G401 (cell line): ENCODE measurements around the gene GALNT11. TPM values are rescaled to one million over a fixed set of nuclear protein-coding genes. Genes with fewer than 3 reads are reported as not detected.

Source experiments
- DNase-seq: peaks from one replicate; pipeline ENCODE4 v3.0.0-alpha.2; 2015; ENCODE audit warnings: low spot score
- in situ Hi-C: cut with HindIII; loops from 2 replicates; pipeline ENCODE4 v1.10.0; 2016; ENCODE audit warnings: low sequenced_read_pairs, mixed read lengths
- total RNA-seq: library from RNA; depleted of rRNA; stranded (reverse); fragments of >200 nt; shearing (Covaris generic); gene quantifications from 2 replicates; pipeline ENCODE4 v1.2.3, GENCODE V29; 2014

GALNT11 gene
- total RNA-seq, 1 experiment from 2014 or later: 87.4 TPM

- DNase-seq: no peak
- in situ Hi-C loops: no loop called here
Measured at GRCh38 chr7:152103691-152104090, 78.2 kb downstream of the GALNT11 start.

DNA sequence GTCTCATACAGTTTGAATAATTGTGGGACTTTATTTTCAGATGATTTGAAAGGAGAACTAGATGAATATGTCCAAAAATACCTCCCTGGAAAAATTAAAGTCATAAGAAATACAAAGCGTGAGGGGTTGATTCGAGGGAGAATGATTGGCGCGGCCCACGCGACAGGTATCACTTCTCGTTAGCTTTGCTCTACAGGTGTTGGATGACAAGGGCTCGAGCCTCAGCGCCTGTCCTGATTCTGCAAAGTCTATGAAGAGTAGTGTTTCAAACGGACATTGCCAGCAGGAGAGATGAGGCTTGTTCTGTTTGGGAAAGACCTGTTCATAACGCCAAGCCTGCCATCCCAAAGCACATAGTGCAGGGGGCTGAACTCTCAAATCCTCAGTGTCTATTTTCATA, 79.7 kb downstream of the GALNT11 start:
- DNase-seq: no peak
- in situ Hi-C loops: no loop called here

DNA sequence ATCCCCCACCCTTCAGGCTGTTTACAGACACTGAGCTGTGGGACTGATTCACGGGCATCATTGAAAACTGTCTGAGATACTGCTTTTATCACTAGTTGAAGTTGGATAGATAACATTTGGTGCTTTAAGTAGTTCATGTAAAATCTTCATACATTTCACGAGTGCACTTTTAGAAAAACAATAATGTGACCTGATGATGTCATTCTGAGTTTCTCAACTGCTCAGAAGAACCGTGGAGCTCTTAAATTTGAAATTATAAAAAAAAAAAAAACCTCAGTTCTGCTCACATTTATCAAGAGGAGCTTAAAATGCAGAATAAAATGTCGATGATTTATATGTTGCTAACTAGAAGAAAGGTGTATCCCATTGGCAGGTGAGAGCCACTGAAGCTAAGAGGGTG, 81.5 kb downstream of the GALNT11 start:
- in situ Hi-C loops: no loop called here

DNA sequence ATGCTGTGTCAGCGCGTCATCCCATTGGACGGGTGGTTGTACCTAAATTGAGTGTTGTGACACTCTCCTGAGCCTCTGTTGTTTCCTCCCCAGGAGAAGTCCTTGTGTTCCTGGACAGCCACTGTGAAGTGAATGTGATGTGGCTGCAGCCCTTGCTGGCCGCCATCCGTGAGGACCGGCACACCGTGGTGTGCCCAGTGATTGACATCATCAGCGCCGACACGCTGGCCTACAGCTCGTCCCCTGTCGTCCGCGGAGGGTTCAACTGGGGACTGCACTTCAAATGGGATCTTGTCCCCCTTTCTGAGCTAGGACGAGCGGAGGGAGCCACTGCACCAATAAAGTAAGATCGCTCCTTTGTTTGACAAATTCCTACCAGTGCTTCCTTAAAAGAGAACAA, 82.5 kb downstream of the GALNT11 start:
- DNase-seq: no peak
- in situ Hi-C loops: no loop called here

More for the DNA sequence above, 81.5 kb downstream of the GALNT11 start:
- DNase-seq: no peak

DNA sequence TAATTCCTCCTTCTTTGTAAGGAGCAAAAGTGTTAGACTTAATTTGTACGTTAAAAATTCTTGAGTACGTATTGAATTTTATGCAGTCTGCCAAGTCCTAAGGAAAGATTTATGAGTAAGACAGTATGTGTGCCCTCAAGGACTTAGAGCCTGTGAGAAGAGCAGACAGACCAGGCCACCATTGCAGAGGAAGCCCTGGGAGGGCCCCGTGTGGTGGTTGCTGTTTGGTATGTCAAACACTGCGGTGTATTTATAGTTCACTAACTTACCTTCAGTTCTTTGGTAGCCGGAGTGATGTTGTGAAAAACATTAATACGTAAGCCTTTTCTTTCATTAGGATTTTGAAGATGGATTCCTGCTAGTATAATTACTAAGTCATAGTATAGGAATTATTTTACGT, 82.9 kb downstream of the GALNT11 start:
- no peak for DNase-seq
- in situ Hi-C loops: no loop called here

DNA sequence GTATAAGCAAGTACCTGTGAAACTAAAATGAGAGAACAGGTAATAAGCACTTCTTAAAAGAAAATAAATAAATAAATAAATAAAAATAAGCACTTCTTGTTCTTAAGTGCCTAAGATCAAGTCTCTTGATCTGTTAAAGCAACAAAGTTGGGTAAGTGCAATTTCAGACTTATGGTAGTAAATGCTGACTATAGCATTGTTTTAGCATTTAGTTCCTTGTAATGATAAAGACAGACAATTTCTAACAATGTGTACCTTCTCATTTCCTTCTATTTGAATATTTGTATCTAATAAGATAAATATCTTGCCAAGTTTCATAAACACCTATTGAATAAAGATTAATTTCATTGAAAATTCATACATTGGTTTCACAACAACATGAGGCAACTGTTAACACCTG, 87.4 kb downstream of the GALNT11 start:
- in situ Hi-C loops: no loop called here
- no peak for DNase-seq

GRCh38 chr7:152115021-152115718, 89.7 kb downstream of the GALNT11 start:
- DNase-seq: no peak
- in situ Hi-C loops: no loop called here

DNA sequence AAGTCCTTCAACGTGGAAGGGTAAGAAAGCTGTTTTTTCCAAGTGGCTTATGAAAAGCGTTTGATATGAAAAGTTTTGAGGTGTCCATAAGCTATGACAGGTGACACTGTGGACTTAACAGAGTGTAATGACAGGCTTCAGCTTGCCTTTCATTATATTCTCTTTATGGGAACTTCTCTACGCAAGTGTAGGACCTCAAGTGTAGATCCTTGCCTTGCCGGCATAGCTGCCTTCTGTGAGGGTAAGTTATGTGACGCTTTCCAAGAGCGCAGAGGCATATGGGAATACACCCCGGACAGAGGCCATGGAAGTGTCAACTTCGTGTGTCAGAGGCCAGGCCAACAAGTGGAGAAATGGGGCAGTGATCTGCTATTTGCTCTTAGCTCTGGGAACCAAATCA, 91.9 kb downstream of the GALNT11 start:
- in situ Hi-C loops: no loop called here
- DNase-seq: no peak

DNA sequence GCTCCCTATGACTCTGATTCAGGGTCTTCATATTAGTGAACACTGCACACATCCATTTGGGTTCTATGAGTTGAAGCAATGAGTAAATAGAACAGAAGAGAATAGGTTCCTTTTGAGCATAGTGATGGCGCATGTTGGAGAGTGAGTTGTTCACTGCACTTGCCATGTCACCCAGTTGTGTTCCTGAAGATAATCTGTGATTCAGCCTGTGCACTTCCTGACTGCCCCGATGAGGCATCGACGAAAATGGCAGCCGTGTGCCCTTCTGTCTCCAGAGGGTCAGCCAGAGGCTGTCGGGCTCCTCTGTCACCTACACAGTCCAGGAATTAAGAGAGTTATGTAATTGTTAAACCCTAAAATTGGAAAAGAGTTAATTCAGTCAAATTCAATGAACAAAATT, 94.7 kb downstream of the GALNT11 start:
- no peak for DNase-seq
- in situ Hi-C loops: no loop called here

GRCh38 chr7:152120776-152121175, 95.3 kb downstream of the GALNT11 start:
- no peak for DNase-seq
- in situ Hi-C loops: no loop called here

DNA sequence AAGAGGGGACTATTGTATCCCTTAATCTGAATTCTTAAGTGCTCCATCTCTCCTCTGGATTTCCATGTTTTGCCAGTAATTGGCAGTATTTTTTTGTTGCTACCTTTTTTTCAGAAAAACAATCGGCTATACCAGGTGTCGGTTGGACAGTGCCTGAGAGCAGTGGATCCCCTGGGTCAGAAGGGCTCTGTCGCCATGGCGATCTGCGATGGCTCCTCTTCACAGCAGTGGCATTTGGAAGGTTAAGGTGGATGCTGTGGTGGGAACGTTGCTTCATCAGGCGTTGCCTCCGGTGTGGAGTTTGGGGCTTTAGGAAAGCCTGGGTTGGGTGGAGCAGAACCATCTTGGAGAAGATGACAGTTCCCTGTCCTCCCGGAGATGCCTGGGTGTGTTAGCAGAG, 96.0 kb downstream of the GALNT11 start:
- in situ Hi-C loops: no loop called here
- DNase-seq: no peak

- no peak for DNase-seq
- in situ Hi-C loops: no loop called here
Measured at GRCh38 chr7:152122540-152122939, 97.1 kb downstream of the GALNT11 start.

DNA sequence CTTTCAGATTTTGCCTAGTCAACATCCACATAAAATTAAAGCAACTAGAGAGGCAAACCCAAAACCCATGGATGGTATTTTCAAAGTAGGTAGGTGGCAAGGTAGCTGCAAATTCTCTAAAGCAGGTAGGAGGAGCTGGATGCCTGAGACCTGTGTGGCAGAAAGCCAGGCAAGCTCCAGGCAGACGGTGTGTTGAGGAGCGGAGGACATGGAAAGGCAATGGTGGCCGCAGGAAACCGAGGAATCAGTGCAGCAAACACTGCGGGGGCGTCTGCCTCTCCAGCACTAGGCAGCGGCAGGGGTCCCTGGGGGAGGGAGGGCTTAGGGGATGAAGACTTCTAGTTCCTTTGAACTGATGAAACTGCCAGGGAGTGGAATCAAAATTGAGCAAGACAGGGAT, 101.3 kb downstream of the GALNT11 start:
- in situ Hi-C loops: no loop called here
- no peak for DNase-seq

DNA sequence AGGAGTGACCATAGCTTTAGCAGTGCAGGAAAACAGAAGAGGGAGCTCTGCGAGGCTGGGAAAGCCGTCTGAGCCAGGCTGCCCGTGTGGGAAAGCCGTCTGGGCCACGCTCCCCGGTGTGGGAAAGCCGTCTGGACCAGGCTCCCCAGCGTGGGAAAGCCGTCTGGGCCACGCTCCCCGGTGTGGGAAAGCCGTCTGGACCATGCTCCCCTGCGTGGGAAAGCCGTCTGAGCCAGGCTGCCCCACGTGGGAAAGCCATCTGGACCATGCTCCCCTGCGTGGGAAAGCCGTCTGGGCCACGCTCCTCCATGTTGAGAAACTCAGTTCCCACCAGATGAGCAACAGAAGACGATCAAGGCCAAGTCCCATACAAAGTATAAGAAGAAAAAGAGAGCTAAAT, 101.8 kb downstream of the GALNT11 start:
- no peak for DNase-seq
- in situ Hi-C loops: no loop called here

DNA sequence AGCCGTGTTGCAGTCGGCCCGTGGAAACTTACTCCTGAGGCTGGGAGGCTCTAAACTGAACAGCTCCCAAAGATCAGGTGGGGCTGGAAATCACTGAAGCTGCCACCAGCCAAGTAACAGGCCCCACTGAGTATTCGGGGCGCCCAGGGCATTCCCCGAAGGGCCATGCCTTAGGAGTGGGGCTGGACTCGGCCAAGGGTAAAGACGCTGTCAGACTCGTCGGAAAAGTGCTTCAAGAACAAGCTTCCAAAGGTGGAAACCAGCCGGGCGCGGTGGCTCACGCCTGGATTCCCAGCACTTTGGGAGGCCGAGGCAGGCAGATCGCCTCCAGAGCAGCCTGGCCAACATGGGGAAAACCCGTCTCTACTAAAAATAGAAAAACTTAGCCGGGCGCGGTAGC, 102.8 kb downstream of the GALNT11 start:
- in situ Hi-C loops: no loop called here
- no peak for DNase-seq

DNA sequence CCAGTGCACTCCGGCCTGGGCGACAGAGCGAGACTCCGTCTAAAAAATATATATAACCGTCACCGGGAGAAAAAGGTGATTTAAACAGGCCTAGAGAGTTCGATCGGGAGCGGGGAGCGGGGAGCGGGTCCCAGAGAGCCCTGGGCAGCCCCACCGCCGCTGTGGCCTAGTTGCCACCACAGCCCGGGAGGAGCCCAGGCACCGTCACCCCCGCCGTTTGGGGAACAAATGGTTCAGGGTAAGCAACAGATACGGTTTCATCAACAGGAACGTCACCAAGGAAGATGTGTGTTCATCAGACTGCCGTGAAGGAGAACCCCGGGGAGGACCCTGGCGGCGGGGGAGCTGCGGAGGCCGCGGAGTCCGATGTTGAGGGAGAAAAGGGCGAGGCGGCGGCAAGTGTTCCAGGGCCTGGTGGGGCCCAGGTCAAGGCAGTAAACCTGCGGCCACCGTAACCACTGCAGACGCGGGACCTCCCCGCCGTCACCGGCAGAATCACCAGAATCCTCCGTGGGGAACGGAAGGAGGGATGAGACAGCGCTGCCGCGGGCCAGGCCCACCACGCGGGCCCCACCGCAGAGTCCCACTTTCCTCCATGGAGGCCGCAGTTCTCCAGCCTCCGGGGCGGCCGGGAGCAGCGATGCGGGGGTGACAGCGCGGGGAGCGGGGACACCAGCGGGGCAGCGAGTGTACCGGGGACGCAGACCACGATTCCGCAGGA, 103.4 kb downstream of the GALNT11 start:
- DNase-seq: no peak
- in situ Hi-C loops: no loop called here

DNA sequence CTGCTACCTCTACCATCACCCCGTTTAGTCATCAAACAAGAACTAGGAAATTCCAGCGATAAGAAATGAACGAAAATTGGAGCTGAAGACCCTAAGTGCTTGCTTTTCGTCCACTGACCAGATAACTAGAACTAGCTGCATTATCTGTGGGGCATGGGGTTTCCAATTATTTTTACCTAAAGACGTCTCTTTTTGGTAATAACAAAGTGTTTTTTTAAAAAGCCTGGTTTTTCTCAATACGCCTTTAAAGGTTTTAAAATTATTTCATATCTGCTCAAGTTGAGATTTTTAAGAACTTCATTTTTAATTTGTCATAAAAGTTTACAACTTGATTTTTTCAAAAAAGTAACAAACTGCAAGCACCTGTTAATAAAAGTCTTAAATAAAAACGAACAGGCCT, 104.2 kb downstream of the GALNT11 start:
- DNase-seq: no peak
- in situ Hi-C loops: no loop called here

- in situ Hi-C loops: no loop called here
Measured at GRCh38 chr7:152130658-152131590, 105.5 kb downstream of the GALNT11 start.

DNA sequence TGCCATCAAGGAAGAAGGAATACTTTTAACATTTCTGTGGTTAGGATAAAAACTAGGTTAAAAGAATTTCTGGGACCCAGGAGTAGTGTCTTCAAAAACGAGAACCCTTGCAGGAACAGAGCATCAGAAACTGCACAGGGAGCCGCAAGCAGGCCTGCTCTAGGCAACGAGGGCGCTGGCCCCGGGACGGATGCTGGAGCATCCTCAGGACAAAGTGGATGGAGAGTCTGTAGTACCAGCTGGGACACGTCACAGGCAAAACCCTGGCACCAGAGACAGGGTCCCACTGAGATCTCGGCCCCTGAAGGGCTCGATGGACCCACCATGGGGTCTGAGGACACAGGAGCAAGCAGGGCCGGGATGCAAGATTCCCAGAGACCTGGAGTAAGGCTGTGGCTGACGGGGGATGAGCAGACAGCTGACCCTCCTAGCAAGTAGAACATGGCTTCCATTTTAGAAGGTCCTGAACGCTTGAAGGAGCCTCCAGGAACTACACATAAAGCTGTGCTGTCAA, 106.6 kb downstream of the GALNT11 start:
- in situ Hi-C loops: no loop called here
- DNase-seq: no peak

More at GRCh38 chr7:152130658-152131590, 105.5 kb downstream of the GALNT11 start:
- no peak for DNase-seq

- in situ Hi-C loops: no loop called here
- DNase-seq: no peak
Measured at GRCh38 chr7:152132812-152133211, 107.3 kb downstream of the GALNT11 start.
